Mesothelial cell of epicardium (in vitro differentiated cells): Measurements from ENCODE around the gene TCF4. TPM values are rescaled to one million over a fixed set of nuclear protein-coding genes. Genes with fewer than 3 reads are reported as not detected.

Source experiments
- DNase-seq, 2 experiments: peaks; one replicate each; pipeline ENCODE4 v3.0.0; 2021; ENCODE audit warnings: low spot score in 2 of 2; ENCODE audit not compliant: unreplicated experiment in 2 of 2
- H3K27ac Mint-ChIP-seq: 2 replicates; pipeline ENCODE4 v1.8.0; 2021; ENCODE audit warnings: mixed read lengths
- H3K27me3 Mint-ChIP-seq: 2 replicates; pipeline ENCODE4 v1.8.0; 2021; ENCODE audit warnings: low read depth, mixed read lengths
- H3K36me3 Mint-ChIP-seq: 2 replicates; pipeline ENCODE4 v1.8.0; 2021; ENCODE audit warnings: mixed read lengths
- H3K4me1 Mint-ChIP-seq: 2 replicates; pipeline ENCODE4 v1.8.0; 2021; ENCODE audit warnings: mixed read lengths
- H3K4me3 Mint-ChIP-seq: 2 replicates; pipeline ENCODE4 v1.8.0; 2021; ENCODE audit warnings: mild to moderate bottlenecking, moderate library complexity, mixed read lengths
- H3K9me3 Mint-ChIP-seq: 2 replicates; pipeline ENCODE4 v1.8.0; 2021; ENCODE audit warnings: mixed read lengths
- CTCF ChIP-seq: fragments of 200-600 bp; sonication (generic); IDR thresholded peaks from one replicate; pipeline ENCODE4 v1.5.0; 2021; ENCODE audit warnings: antibody characterized with exemption; ENCODE audit not compliant: unreplicated experiment
- total RNA-seq: library from RNA; stranded (reverse); gene quantifications from 3 replicates; pipeline ENCODE4 v1.2.1, GENCODE V29; 2021

The TCF4 gene
- total RNA-seq, 1 donor from 2014 or later = 224 TPM

DNA sequence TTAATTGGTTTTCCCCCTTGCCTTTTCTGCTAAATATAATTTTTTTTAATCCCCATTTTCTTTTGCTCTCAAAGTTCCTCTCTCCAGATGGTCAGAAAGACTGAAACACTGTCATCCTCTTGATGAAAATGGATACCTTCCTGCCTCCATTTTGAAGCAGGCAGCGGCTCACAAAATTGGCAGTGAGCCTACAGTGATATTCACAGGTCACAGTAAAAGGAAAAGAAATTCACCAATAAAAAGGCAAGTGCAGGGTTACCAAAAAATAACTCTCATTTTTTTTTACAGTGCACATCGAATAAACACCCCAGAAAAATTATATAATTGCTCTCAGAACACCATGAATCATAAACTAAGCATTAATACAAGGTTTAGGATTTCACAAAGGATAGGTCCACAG is 307.5 kb downstream of the TCF4 start:
- TF ChIP-seq CTCF = no peak
- Mint-ChIP-seq H3K9me3 (no peaks in the 10 kb centered on the region), H3K36me3 (peaks cover 22% of the 10 kb centered on the region), H3K27me3 (no peaks in the 10 kb centered on the region), H3K4me1 (peaks cover 16% of the 10 kb centered on the region), H3K4me3 (no peak overlapping the region), H3K27ac (peak overlapping the region; percentile 72)
- no peak for DNase-seq

DNA sequence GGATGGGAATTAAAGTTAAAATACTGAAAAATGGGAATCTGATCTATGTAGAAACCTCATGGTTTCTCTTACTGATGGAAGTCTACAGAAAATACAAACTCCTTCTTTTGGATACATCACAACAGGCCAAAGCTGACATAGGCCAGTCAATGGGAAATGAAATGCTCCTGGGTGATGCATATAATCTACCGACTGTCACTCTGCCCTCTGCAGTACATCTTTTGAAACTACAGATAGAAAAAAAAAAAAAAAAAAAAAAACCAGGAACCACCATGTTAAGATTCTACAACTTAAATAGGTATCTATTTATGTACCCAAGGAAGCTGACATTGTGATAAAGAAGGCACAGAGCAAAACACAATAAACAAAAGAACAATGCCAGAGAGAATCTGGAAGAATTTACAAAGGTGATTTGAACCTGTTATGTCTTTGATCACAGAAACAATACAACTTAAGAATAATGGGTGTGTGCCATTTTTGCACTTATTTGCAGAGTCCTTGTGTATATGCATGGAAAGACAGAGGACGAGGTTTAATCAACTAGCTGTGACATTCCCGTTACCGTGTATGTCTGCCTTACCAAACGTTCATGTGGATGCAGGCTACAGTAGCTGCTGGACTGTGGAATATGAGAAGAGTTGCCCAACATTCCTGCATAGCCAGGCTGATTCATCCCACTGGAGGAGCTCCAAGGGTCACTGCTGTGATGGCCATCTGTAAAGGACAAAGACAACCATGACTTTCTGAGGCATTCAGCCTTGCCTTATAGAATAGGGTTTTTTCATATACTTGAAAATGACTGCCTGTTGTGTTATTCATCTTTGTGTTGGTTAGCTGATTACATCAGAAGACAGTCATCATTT is 312.7 kb downstream of the TCF4 start:
- Mint-ChIP-seq H3K27ac (no peak overlapping the region), H3K4me3 (no peak overlapping the region), H3K27me3 (no peaks in the 10 kb centered on the region), H3K4me1 (peaks cover 3% of the 10 kb centered on the region), H3K36me3 (peaks cover 53% of the 10 kb centered on the region), H3K9me3 (no peaks in the 10 kb centered on the region)
- TF ChIP-seq CTCF = peak; percentile 26
- no peak for DNase-seq

- Mint-ChIP-seq H3K36me3 (peaks cover 63% of the 10 kb centered on the region), H3K4me1 (peaks cover 7% of the 10 kb centered on the region), H3K4me3 (no peak overlapping the region), H3K9me3 (no peaks in the 10 kb centered on the region), H3K27ac (peak overlapping the region; percentile 26), H3K27me3 (no peaks in the 10 kb centered on the region)
- TF ChIP-seq CTCF = no peak
- DNase-seq = no peak
These were observed 315.3 kb downstream of the TCF4 start for GRCh38 chr18:55272510-55273243.

DNA sequence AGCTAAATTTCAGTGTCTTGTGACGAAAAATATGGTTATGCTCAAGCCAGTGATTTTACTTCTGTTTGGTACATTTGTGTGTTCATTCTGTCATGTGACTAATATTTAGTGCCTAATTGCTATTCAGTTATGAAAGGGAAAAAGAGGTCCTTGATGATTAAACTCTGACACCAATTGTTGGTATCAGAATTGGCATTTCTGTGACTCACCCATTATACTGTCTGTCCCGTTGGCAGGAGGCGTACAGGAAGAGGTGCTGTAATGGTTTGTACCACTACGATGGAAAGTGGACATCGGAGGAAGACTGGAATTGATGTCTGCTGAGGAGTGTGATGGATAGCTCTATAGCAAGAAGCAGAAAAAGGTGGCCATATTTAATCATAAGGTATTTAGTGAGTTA is 318.4 kb downstream of the TCF4 start:
- no peak for TF ChIP-seq CTCF
- H3K4me3 Mint-ChIP-seq = no peak overlapping the region
- DNase-seq = no peak
- no peaks in the 10 kb centered on the region for H3K9me3 Mint-ChIP-seq
- peaks cover 19% of the 10 kb centered on the region for H3K4me1 Mint-ChIP-seq
- H3K36me3 Mint-ChIP-seq = peaks cover 69% of the 10 kb centered on the region
- H3K27ac Mint-ChIP-seq = no peak overlapping the region
- no peaks in the 10 kb centered on the region for H3K27me3 Mint-ChIP-seq

DNA sequence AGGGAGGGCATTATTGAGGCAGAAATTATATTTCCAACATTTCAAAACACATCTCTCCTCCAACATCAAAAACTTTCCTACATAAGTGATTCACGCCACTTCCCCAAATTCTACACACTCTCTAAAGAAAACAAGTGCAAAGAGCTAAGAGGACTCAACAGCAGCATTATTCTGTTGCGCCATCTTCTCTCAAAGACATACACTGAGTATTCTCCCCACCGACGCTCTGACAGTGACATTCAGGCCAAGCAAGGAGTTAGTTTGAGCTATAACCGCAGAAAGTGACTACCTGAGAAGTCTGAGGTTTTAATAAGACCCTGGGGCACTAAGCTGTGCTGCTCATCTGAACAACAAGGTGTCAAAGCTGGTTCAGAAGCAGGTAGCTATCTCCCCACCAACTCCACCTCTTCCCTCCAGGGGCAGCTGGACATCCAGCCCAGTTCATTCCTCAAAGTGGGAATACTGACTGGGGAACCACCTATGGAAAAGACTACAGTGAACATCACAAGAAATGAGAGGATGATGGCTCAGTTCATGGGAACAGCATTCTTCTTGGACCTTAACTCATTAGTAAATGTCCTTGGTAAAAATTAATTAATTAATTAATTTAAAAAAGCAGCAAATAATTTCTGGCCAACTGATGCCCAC is 319.2 kb downstream of the TCF4 start:
- Mint-ChIP-seq H3K27ac (no peak overlapping the region), H3K9me3 (no peaks in the 10 kb centered on the region), H3K36me3 (peaks cover 61% of the 10 kb centered on the region), H3K4me1 (peaks cover 26% of the 10 kb centered on the region), H3K27me3 (no peaks in the 10 kb centered on the region), H3K4me3 (no peak overlapping the region)
- no peak for DNase-seq
- no peak for TF ChIP-seq CTCF
